Fibroblast of lung (primary cell): ENCODE measurements around the gene NR2C2. TPM values are rescaled to one million over a fixed set of nuclear protein-coding genes. Genes with fewer than 3 reads are reported as not detected.

Experiments used
- DNase-seq, 2 donors: peaks; one replicate each; pipeline versions ENCODE4 v3.0.0 to v3.0.0-alpha.2; 2010; ENCODE audit warnings: low read depth in 2 of 2
- H2AFZ ChIP-seq: 2 replicates; pipeline ENCODE4 v1.5.1; 2012; ENCODE audit warnings: low read length, control low read depth, inconsistent platforms
- H3K27ac ChIP-seq: 2 replicates; pipeline ENCODE4 v1.5.1; 2011; ENCODE audit warnings: low read length, control low read depth; ENCODE audit not compliant: insufficient read depth
- H3K27me3 ChIP-seq: 2 replicates; pipeline ENCODE4 v1.5.1; 2011; ENCODE audit warnings: mild to moderate bottlenecking, low read length; ENCODE audit not compliant: control insufficient read depth, insufficient read depth
- H3K36me3 ChIP-seq: 2 replicates; pipeline ENCODE4 v1.5.1; 2011; ENCODE audit warnings: low read length; ENCODE audit not compliant: control insufficient read depth, insufficient read depth
- H3K4me1 ChIP-seq: 2 replicates; pipeline ENCODE4 v1.5.1; 2011; ENCODE audit warnings: low read length; ENCODE audit not compliant: control insufficient read depth, insufficient read depth; ENCODE audit errors: extremely low read depth
- H3K4me2 ChIP-seq: 2 replicates; pipeline ENCODE4 v1.5.1; 2011; ENCODE audit warnings: low read length, control low read depth; ENCODE audit not compliant: insufficient read depth; ENCODE audit errors: extremely low read depth
- H3K4me3 ChIP-seq, 4 experiments: fragments of 200-600 bp in 1 of 4; sonication (generic) in 1 of 4; replicated peaks in 1 of 4; 2 replicates each; pipeline ENCODE4 v1.5.1; 2011 to 2016; ENCODE audit warnings: low read length in 4 of 4, low read depth in 3 of 4, mild to moderate bottlenecking in 3 of 4, control low read depth in 2 of 4, inconsistent platforms in 1 of 4, mixed read lengths in 1 of 4; ENCODE audit not compliant: insufficient read depth in 1 of 4; ENCODE audit errors: control extremely low read depth in 1 of 4
- H3K79me2 ChIP-seq: 2 replicates; pipeline ENCODE4 v1.5.1; 2012; ENCODE audit warnings: mild to moderate bottlenecking, low read length, inconsistent platforms; ENCODE audit not compliant: control insufficient read depth, insufficient read depth
- H3K9ac ChIP-seq: 2 replicates; pipeline ENCODE4 v1.5.1; 2011; ENCODE audit warnings: mild to moderate bottlenecking, low read length, control low read depth; ENCODE audit not compliant: insufficient read depth
- H3K9me3 ChIP-seq: 2 replicates; pipeline ENCODE4 v1.5.1; 2012; ENCODE audit warnings: low read depth, low read length; ENCODE audit not compliant: control insufficient read depth, insufficient read depth
- H4K20me1 ChIP-seq: 2 replicates; pipeline ENCODE4 v1.5.1; 2011; ENCODE audit warnings: low read length; ENCODE audit not compliant: control insufficient read depth, insufficient read depth; ENCODE audit errors: extremely low read depth
- EZH2 ChIP-seq: IDR thresholded peaks from 2 replicates; pipeline ENCODE4 v1.5.1; 2012; ENCODE audit warnings: low read length, control low read depth, mild to moderate bottlenecking; ENCODE audit errors: missing control alignments
- polyA plus RNA-seq, 2 donors: library from polyadenylated mRNA; depleted of rRNA in 1 of 2; stranded (reverse) in 1 of 2; unstranded in 1 of 2; fragments of >200 nt; gene quantifications; 2 replicates each; pipeline ENCODE4 v1.2.1, GENCODE V29; 2011 to 2012; ENCODE audit warnings: missing spikeins in 1 of 2
- total RNA-seq: library from RNA; depleted of rRNA; stranded (reverse); fragments of >200 nt; gene quantifications from 2 replicates; pipeline ENCODE4 v1.2.1, GENCODE V29; 2014
- TF ChIP-seq, protein P1 (sequence below), 2 donors: IDR thresholded peaks in 1 of 2; conservative IDR thresholded peaks in 1 of 2; 1 replicate in 1 of 2; 2 replicates in 1 of 2; pipeline ENCODE4 v1.5.1; 2011 to 2012; ENCODE audit warnings: low read length in 2 of 2, control low read depth in 1 of 2, inconsistent platforms in 1 of 2, low read depth in 1 of 2, mild to moderate bottlenecking in 1 of 2

The NR2C2 gene
- total and polyA plus RNA-seq, 2 donors (not counting 1 experiment from before 2014, with no cell fraction given), result 15.0 to 27.9 TPM

DNA sequence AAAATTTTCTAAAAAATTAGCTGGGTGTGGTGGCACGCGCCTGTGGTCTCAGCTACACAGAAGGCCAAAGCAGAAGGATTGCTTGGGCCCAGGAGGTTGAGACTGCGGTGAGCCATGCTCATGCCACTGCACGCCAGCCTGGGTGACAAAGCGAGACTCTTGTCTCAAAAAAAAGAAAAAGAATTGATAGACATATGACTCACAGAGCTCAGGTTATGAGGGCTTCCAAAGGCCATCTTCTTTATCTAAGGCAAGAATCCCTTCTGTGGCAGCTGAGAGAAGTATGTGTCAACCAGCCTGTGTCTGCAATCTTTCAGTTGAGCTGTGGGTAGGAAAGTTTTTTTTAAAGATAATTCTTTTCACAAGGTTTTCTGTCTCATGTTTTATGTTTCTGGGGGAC lies 63.8 kb downstream of the NR2C2 start:
- no peaks in the 10 kb centered on the region for H4K20me1 ChIP-seq
- no peak overlapping the region for H3K27ac ChIP-seq
- H3K4me2 ChIP-seq, result no peak overlapping the region
- no peaks in the 10 kb centered on the region for H3K9me3 ChIP-seq
- H3K4me3 ChIP-seq, result no peak overlapping the region
- H3K36me3 ChIP-seq, result no peaks in the 10 kb centered on the region
- H3K27me3 ChIP-seq, result no peaks in the 10 kb centered on the region
- H2AFZ ChIP-seq, result no peak overlapping the region
- TF ChIP-seq, protein P1, sequence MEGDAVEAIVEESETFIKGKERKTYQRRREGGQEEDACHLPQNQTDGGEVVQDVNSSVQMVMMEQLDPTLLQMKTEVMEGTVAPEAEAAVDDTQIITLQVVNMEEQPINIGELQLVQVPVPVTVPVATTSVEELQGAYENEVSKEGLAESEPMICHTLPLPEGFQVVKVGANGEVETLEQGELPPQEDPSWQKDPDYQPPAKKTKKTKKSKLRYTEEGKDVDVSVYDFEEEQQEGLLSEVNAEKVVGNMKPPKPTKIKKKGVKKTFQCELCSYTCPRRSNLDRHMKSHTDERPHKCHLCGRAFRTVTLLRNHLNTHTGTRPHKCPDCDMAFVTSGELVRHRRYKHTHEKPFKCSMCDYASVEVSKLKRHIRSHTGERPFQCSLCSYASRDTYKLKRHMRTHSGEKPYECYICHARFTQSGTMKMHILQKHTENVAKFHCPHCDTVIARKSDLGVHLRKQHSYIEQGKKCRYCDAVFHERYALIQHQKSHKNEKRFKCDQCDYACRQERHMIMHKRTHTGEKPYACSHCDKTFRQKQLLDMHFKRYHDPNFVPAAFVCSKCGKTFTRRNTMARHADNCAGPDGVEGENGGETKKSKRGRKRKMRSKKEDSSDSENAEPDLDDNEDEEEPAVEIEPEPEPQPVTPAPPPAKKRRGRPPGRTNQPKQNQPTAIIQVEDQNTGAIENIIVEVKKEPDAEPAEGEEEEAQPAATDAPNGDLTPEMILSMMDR (conservative IDR thresholded peaks at IDR 0.05 in 1 of 2, IDR thresholded peaks at IDR 0.05 in 1 of 2; ENCODE audit: low read depth in 1 of 2, low read length in 2 of 2), result no peak
- no peak for TF ChIP-seq EZH2
- H3K79me2 ChIP-seq, result no peaks in the 10 kb centered on the region
- H3K4me1 ChIP-seq, result no peaks in the 10 kb centered on the region
- peak in 1 of 2 donors; percentile 33 for DNase-seq
- no peak overlapping the region for H3K9ac ChIP-seq

DNA sequence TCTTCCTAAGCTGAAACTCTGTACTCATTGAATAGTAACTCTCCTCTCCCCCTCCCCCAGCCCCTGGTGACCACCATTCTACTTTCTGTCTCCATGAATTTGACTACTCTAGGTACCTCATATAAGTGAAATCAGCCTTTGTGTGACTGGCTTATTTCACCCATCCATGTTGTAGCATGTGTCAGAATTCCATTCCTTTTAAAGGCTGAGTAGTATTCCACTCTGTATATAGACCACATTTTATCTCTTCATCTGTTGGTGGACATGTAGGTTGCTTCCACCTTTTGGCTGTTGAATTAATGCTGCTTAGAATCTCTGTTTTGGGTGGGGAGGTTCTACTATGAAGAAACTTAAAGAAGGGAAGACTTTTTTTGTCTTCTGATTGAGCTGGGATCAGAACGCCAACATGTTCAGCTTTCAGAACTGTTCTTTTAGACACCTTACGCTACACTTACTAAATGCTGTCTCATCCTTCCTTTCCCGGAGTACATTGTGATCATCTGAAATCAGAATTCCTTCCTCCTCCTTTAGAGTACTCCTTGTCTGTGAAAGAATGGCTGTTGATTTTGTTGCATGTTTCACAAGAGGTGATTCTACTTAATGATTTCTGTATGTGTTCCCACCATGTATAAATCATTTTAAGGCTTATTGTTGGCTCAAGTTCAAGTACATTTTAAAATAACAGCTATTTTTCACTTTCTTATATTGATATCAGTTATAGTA lies 67.4 kb downstream of the NR2C2 start:
- no peak for TF ChIP-seq EZH2
- TF ChIP-seq, protein P1 (conservative IDR thresholded peaks at IDR 0.05 in 1 of 2, IDR thresholded peaks at IDR 0.05 in 1 of 2; ENCODE audit: low read depth in 1 of 2, low read length in 2 of 2), result no peak
- Histone ChIP-seq H3K4me1 (no peaks in the 10 kb centered on the region), H3K9me3 (no peaks in the 10 kb centered on the region), H3K79me2 (no peaks in the 10 kb centered on the region), H3K27ac (no peak overlapping the region), H3K4me2 (no peak overlapping the region), H2AFZ (no peak overlapping the region), H3K27me3 (no peaks in the 10 kb centered on the region), H4K20me1 (no peaks in the 10 kb centered on the region), H3K36me3 (peaks cover 1% of the 10 kb centered on the region), H3K4me3 (no peak overlapping the region), H3K9ac (no peak overlapping the region)
- DNase-seq, result no peak

DNA sequence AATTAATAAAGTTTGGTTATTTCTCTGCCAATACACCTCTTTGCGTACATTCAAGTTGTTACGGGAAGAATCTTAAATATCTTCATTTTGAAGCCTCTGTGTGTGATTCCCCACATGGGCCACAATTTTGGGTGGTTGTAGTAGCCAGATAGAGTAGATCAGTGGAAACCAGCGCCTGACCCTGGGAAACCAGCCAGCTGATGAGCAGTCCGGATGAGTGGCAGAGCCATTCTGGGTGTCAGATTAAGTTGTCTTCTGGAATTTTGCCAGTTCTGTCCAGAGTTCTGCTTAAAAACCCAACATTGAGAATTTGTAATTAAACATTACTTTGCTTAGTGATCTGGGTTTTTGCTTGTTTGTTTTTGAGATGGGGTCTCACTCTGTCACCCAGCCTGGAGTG lies 68.1 kb downstream of the NR2C2 start:
- no peaks in the 10 kb centered on the region for H3K79me2 ChIP-seq
- H3K27ac ChIP-seq, result no peak overlapping the region
- H4K20me1 ChIP-seq, result no peaks in the 10 kb centered on the region
- H3K4me1 ChIP-seq, result no peaks in the 10 kb centered on the region
- no peak overlapping the region for H3K4me3 ChIP-seq
- H3K36me3 ChIP-seq, result peaks cover 1% of the 10 kb centered on the region
- H2AFZ ChIP-seq, result no peak overlapping the region
- no peaks in the 10 kb centered on the region for H3K9me3 ChIP-seq
- H3K9ac ChIP-seq, result no peak overlapping the region
- no peak overlapping the region for H3K4me2 ChIP-seq
- TF ChIP-seq, protein P1 (conservative IDR thresholded peaks at IDR 0.05 in 1 of 2, IDR thresholded peaks at IDR 0.05 in 1 of 2; ENCODE audit: low read depth in 1 of 2, low read length in 2 of 2), result no peak
- TF ChIP-seq EZH2, result no peak
- no peak for DNase-seq
- H3K27me3 ChIP-seq, result no peaks in the 10 kb centered on the region
